AG04450 (cell line): ENCODE results near the gene OR4M1. TPM values are rescaled to one million over a fixed set of nuclear protein-coding genes. Genes with fewer than 3 reads are reported as not detected.
"Not testable (repeated sequence)": the region's sequence is repeated elsewhere in the genome, so short reads cannot be mapped to it uniquely, and the experiment has no call there.

Source experiments
- CTCF ChIA-PET: fragments of 300-600, 350-600 bp; formaldehyde crosslinking; extraction: SDS; loops from one replicate; lab custom pipeline; 2022; ENCODE audit warnings: antibody characterized with exemption, inconsistent platforms; lab: Charles Lee
- POLR2A ChIA-PET: fragments of 350-600 bp; formaldehyde crosslinking; extraction: SDS; loops from one replicate; lab custom pipeline; 2021; ENCODE audit warnings: antibody characterized with exemption, inconsistent platforms; lab: Yijun Ruan, JAX
- DNase-seq: peaks from one replicate; pipeline ENCODE4 v3.0.0-alpha.2; 2011; ENCODE audit warnings: low read depth, low spot score
- H3K27ac ChIP-seq: one replicate; pipeline ENCODE4 v1.5.1; 2012; ENCODE audit warnings: low read depth, low read length, control low read depth
- H3K27me3 ChIP-seq: one replicate; pipeline ENCODE4 v1.6.0; 2012; ENCODE audit warnings: low read length; ENCODE audit not compliant: control insufficient read depth, insufficient read depth
- H3K4me3 ChIP-seq: 2 replicates; pipeline ENCODE4 v1.5.1; 2011; ENCODE audit warnings: mild to moderate bottlenecking, low read depth, low read length, control low read depth
- H3K9me3 ChIP-seq: 2 replicates; pipeline ENCODE4 v1.5.1; 2012; ENCODE audit warnings: low read length; ENCODE audit not compliant: control insufficient read depth, insufficient read depth
- polyA plus RNA-seq: library from polyadenylated mRNA; depleted of rRNA; stranded (reverse); fragments of >200 nt; gene quantifications from 2 replicates; pipeline ENCODE4 v1.2.3, GENCODE V29; 2011
- TF ChIP-seq, protein P1 (sequence below): IDR thresholded peaks from 2 replicates; pipeline ENCODE4 v1.5.1; 2011; ENCODE audit warnings: low read depth, low read length, control low read depth, inconsistent platforms

Gene OR4M1
- polyA plus RNA-seq, 1 experiment: not detected

DNA sequence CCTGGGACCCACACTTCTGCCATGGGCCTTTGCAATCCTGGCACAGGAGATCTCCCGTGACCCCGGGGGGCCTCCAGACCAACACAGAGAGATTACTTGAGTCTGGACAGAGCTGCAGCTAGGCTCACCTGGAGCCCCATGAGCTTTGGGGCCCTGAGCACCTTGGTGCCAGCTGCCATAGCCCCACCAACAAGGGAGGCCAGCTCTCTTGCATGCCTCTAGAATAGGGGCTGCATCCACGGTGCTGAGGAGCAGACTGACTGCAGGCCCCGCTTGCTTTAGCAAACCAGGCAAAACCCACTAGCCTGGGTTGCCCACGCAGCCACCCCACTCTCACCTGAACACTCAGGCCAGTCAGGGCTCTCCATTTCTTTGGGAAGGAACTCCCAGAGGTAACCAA lies 26.6 kb downstream of the OR4M1 start:
- H3K27me3 ChIP-seq: no peaks in the 10 kb centered on the region
- CTCF ChIA-PET: no interaction called here
- TF ChIP-seq, protein P1, sequence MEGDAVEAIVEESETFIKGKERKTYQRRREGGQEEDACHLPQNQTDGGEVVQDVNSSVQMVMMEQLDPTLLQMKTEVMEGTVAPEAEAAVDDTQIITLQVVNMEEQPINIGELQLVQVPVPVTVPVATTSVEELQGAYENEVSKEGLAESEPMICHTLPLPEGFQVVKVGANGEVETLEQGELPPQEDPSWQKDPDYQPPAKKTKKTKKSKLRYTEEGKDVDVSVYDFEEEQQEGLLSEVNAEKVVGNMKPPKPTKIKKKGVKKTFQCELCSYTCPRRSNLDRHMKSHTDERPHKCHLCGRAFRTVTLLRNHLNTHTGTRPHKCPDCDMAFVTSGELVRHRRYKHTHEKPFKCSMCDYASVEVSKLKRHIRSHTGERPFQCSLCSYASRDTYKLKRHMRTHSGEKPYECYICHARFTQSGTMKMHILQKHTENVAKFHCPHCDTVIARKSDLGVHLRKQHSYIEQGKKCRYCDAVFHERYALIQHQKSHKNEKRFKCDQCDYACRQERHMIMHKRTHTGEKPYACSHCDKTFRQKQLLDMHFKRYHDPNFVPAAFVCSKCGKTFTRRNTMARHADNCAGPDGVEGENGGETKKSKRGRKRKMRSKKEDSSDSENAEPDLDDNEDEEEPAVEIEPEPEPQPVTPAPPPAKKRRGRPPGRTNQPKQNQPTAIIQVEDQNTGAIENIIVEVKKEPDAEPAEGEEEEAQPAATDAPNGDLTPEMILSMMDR: no peak
- no peak overlapping the region for H3K4me3 ChIP-seq
- DNase-seq: no peak
- POLR2A ChIA-PET: no interaction called here
- H3K9me3 ChIP-seq: peaks cover 37% of the 10 kb centered on the region
- no peak overlapping the region for H3K27ac ChIP-seq

GRCh38 chr14:19800282-19801117 lies 27.2 kb downstream of the OR4M1 start:
- Histone ChIP-seq H3K9me3 (peaks cover 37% of the 10 kb centered on the region), H3K27ac (no peak overlapping the region), H3K27me3 (no peaks in the 10 kb centered on the region), H3K4me3 (no peak overlapping the region)
- POLR2A ChIA-PET: no interaction called here
- CTCF ChIA-PET: no interaction called here
- no peak for DNase-seq
- TF ChIP-seq, protein P1: no peak

GRCh38 chr14:19801118-19801464 lies 27.8 kb downstream of the OR4M1 start:
- H3K9me3 ChIP-seq: peaks cover 37% of the 10 kb centered on the region
- ChIA-PET CTCF (no interaction called here), POLR2A (no interaction called here)
- DNase-seq: no peak
- H3K4me3 ChIP-seq: no peak overlapping the region
- TF ChIP-seq, protein P1: no peak
- no peak overlapping the region for H3K27ac ChIP-seq
- no peaks in the 10 kb centered on the region for H3K27me3 ChIP-seq

DNA sequence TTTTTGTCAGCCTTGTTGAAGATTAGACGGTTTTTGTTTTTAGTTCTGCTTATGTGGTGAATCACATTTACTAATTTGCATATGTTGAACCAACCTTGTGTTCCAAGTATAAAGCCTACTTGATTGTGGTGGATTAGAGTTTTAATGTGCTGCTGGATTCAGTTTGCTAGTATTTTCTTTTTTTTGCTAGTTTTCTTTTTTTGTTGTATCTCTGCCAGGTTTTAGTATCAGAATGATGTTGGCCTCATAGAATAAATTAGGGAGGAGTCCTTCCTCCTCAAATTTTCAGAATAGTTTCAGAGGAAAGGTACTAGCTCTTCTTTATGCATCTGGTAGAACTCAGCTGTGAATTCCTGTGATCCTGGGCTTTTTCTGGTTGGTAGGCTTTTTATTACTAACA lies 30.2 kb downstream of the OR4M1 start, which contains the start of gene OR4N2:
TSS of gene OR4N2 (plus strand) at position 301 of the 400 bp plus-strand sequence. CDS start 23,679 bp downstream, outside the sequence.
- CTCF ChIA-PET, H3K27me3 ChIP-seq, H3K4me3 ChIP-seq, H3K27ac ChIP-seq, DNase-seq, POLR2A ChIA-PET: not testable (repeated sequence)
- peaks cover 25% of the 10 kb centered on the region for H3K9me3 ChIP-seq

DNA sequence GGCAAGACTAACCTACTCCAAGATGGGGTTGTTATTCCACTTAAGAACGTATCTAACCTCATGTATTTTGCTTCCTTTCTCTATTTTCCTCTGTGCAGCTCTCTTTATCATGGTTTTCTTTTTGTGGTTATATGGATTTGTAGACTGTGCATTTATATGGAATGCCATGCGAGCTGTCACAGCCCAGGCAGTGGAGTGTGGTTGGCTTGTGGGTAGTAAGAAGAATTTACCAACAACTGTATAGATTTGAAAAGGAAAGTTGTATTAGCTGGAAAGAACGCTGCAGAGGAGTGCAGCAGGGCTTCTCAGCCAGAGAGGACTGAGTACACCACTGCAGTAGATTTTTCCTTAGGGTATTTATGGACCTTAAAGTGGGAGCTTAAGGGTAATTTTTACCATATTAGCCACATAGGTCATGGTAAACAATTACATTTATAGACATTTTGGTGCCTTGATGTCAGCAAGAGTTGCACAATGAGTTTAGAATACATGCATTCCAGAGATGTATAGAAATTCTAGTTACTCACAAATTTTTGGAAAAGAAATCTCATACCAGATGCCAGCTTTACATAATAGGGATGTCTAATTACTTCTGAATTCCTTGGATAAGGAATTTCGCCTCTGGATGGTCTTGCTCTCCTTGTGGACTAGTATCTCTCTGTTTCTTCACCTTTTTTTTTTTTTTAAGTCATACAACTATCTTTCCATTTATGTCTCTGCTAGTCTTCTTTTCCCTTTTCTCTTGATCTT lies 40.0 kb downstream of the OR4M1 start:
- H3K4me3 ChIP-seq, DNase-seq, POLR2A ChIA-PET, H3K27ac ChIP-seq, CTCF ChIA-PET, H3K9me3 ChIP-seq, H3K27me3 ChIP-seq: not testable (repeated sequence)

GRCh38 chr14:19819879-19820278 lies 46.6 kb downstream of the OR4M1 start:
- DNase-seq, H3K27ac ChIP-seq, CTCF ChIA-PET, POLR2A ChIA-PET, H3K4me3 ChIP-seq, H3K27me3 ChIP-seq: not testable (repeated sequence)
- H3K9me3 ChIP-seq: peaks cover 14% of the 10 kb centered on the region

DNA sequence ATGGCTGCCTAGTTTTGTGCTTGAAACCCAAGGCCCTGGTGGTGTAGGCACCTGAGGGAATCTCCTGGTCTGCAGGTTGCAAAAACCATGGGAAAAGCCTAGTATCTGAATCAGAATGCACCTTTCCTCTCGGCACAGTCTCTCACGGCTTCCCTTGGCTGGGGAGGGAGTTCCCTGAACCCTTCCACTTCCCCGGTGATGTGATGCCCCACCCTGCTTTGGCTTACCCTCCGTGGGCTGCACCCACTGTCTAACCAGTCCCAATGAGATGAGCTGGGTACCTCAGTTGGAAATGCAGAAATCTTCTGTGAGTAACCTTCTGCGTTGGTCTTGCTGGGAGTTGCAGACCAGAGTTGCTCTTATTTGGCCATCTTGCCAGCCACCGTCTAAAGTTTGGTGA lies 47.7 kb downstream of the OR4M1 start:
- CTCF ChIA-PET: not testable (repeated sequence)

More for the DNA sequence above, 47.7 kb downstream of the OR4M1 start:
- H3K27me3 ChIP-seq, POLR2A ChIA-PET, DNase-seq, H3K27ac ChIP-seq, H3K4me3 ChIP-seq: not testable (repeated sequence)
- peaks cover 14% of the 10 kb centered on the region for H3K9me3 ChIP-seq
